PC-3 (cell line): Measurements from ENCODE around the gene ECE1. TPM values are rescaled to one million over a fixed set of nuclear protein-coding genes. Genes with fewer than 3 reads are reported as not detected.
"Not testable (repeated sequence)": the region's sequence is repeated elsewhere in the genome, so short reads cannot be mapped to it uniquely, and the experiment has no call there.

Experiments used
- ATAC-seq: fragments of 200-7000 bp; cut with Tn5 transposase; 2 replicates; pipeline ENCODE4 v1.9.1; 2020; ENCODE audit warnings: mild to moderate bottlenecking, moderate library complexity
- BruUV-seq: library from RNA; stranded (reverse); fragments of 400-500 nt; replicated peaks from 2 replicates; lab custom pipeline; 2021; lab: Mats Ljungman, UMichigan
- CTCF ChIA-PET: fragments of 300-600 bp; sonication (Branson Sonifier 250); formaldehyde crosslinking; loops from one replicate; lab custom pipeline; 2022; ENCODE audit warnings: antibody characterized with exemption; lab: Charles Lee
- POLR2A ChIA-PET: fragments of 300-600 bp; sonication (Branson Sonifier 250); formaldehyde crosslinking; loops from one replicate; lab custom pipeline; 2022; ENCODE audit warnings: antibody characterized with exemption; ENCODE audit not compliant: unreplicated experiment; lab: Charles Lee
- DNase-seq: peaks from one replicate; pipeline ENCODE4 v3.0.0-alpha.2; 2015
- H2AFZ ChIP-seq: fragments of 300-600 bp; sonication (generic); 2 replicates; pipeline ENCODE4 v1.6.0; 2016; ENCODE audit warnings: antibody characterized with exemption, low read length
- H3F3A ChIP-seq: fragments of 300-600 bp; sonication (generic); one replicate; pipeline ENCODE4 v1.6.0; 2017; ENCODE audit warnings: antibody characterized with exemption, low read length, control low read depth, mild to moderate bottlenecking; ENCODE audit not compliant: unreplicated experiment
- H3K27ac ChIP-seq: fragments of 300-600 bp; sonication (generic); 2 replicates; pipeline ENCODE4 v1.5.1; 2016; ENCODE audit warnings: mild to moderate bottlenecking, low read length
- H3K27me3 ChIP-seq: fragments of 300-600 bp; sonication (generic); 2 replicates; pipeline ENCODE4 v1.6.1; 2016; ENCODE audit warnings: low read length, mixed read lengths
- H3K36me3 ChIP-seq: fragments of 300-600 bp; sonication (generic); 2 replicates; pipeline ENCODE4 v1.6.1; 2016; ENCODE audit warnings: low read depth, mixed run types, low read length, mixed read lengths
- H3K4me1 ChIP-seq: fragments of 300-600 bp; sonication (generic); 2 replicates; pipeline ENCODE4 v1.5.1; 2016; ENCODE audit warnings: low read length; ENCODE audit not compliant: insufficient read depth
- H3K4me2 ChIP-seq: fragments of 300-600 bp; sonication (generic); 2 replicates; pipeline ENCODE4 v1.6.0; 2016; ENCODE audit warnings: low read length
- H3K4me3 ChIP-seq: fragments of 300-600 bp; sonication (generic); 2 replicates; pipeline ENCODE4 v1.5.1; 2016; ENCODE audit warnings: mild to moderate bottlenecking, low read length, mixed read lengths
- H3K79me2 ChIP-seq: fragments of 300-600 bp; sonication (generic); 2 replicates; pipeline ENCODE4 v1.6.1; 2017; ENCODE audit warnings: low read length, mixed read lengths
- H3K9ac ChIP-seq: fragments of 300-600 bp; sonication (generic); 2 replicates; pipeline ENCODE4 v1.6.0; 2016; ENCODE audit warnings: mild to moderate bottlenecking, low read length
- H3K9me2 ChIP-seq: fragments of 300-600 bp; sonication (generic); replicated peaks from 2 replicates; pipeline ENCODE4 v1.6.1; 2016; ENCODE audit warnings: mixed run types, low read length, mixed read lengths
- H3K9me3 ChIP-seq: fragments of 300-600 bp; sonication (generic); 2 replicates; pipeline ENCODE4 v1.6.1; 2016; ENCODE audit warnings: low read length, mixed read lengths
- H4K20me1 ChIP-seq: fragments of 300-600 bp; sonication (generic); 2 replicates; pipeline ENCODE4 v1.6.1; 2016; ENCODE audit warnings: low read length, mixed read lengths
- CTCF ChIP-seq: fragments of 300-600 bp; sonication (generic); conservative IDR thresholded peaks from 2 replicates; pipeline ENCODE4 v1.5.1; 2017; ENCODE audit warnings: antibody characterized with exemption, low read depth, mild to moderate bottlenecking, low read length
- EZH2 ChIP-seq: fragments of 300-600 bp; sonication (generic); IDR thresholded peaks from one replicate; pipeline ENCODE4 v1.6.1; 2017; ENCODE audit warnings: antibody characterized with exemption, mild to moderate bottlenecking, low read length; ENCODE audit not compliant: unreplicated experiment
- EZH2phosphoT487 ChIP-seq: fragments of 300-600 bp; sonication (generic); IDR thresholded peaks from 2 replicates; pipeline ENCODE4 v1.6.1; 2018; ENCODE audit warnings: mild to moderate bottlenecking, antibody characterized with exemption, low read length, borderline replicate concordance
- intact Hi-C: fragments of 100-400 bp; cut with micrococcal nuclease; formaldehyde crosslinking; loops from 2 replicates; pipeline ENCODE4 v1.9.0; 2023
- total RNA-seq: library from RNA; depleted of rRNA; stranded (reverse); fragments of >200 nt; gene quantifications from 2 replicates; pipeline ENCODE4 v1.2.3, GENCODE V29; 2014

The ECE1 gene
- total RNA-seq, 1 experiment from 2014 or later = 86.8 TPM

- no peak for TF ChIP-seq EZH2
- no peak for TF ChIP-seq CTCF
- no peak for TF ChIP-seq EZH2phosphoT487
- BruUV-seq = no TSS peak
- no peaks in the 10 kb centered on the region for H3F3A ChIP-seq
- no peaks in the 10 kb centered on the region for H3K79me2 ChIP-seq
- no peak overlapping the region for H3K27ac ChIP-seq
- no peak overlapping the region for H2AFZ ChIP-seq
- intact Hi-C loops = no loop called here
- H3K9me2 ChIP-seq = no peaks in the 10 kb centered on the region
- no peaks in the 10 kb centered on the region for H3K36me3 ChIP-seq
- no peak overlapping the region for H3K9ac ChIP-seq
- no peak overlapping the region for H3K4me3 ChIP-seq
- ChIA-PET POLR2A (interaction anchor here (0.6 kb wide), 1 partner anchor 120 kb away, joined by 13 read pairs; no protein-coding TSS in a partner anchor), CTCF (interaction anchor here (0.6 kb wide), 2 partner anchors 20 to 26 kb away, joined by 3 to 15 read pairs; no protein-coding TSS in a partner anchor)
- H4K20me1 ChIP-seq = no peaks in the 10 kb centered on the region
- no peaks in the 10 kb centered on the region for H3K4me1 ChIP-seq
- no peak overlapping the region for H3K4me2 ChIP-seq
- no peaks in the 10 kb centered on the region for H3K9me3 ChIP-seq
- peak; percentile 36 for DNase-seq
- no peaks in the 10 kb centered on the region for H3K27me3 ChIP-seq
- no peak for ATAC-seq
Measured at GRCh38 chr1:21205416-21205815, 84.8 kb downstream of the ECE1 start.

- no peak for ATAC-seq
- no TSS peak for BruUV-seq
Measured at GRCh38 chr1:21201650-21202049, 88.6 kb downstream of the ECE1 start.

GRCh38 chr1:21201238-21201637, 89.0 kb downstream of the ECE1 start:
- H3K9me2 ChIP-seq, BruUV-seq, H3K79me2 ChIP-seq, H3K27me3 ChIP-seq, H3K4me2 ChIP-seq, H3K27ac ChIP-seq, H3K4me1 ChIP-seq, H3K9me3 ChIP-seq, intact Hi-C loops, POLR2A ChIA-PET, H4K20me1 ChIP-seq, CTCF ChIA-PET, H3K4me3 ChIP-seq, H2AFZ ChIP-seq, H3F3A ChIP-seq, H3K9ac ChIP-seq, H3K36me3 ChIP-seq: not testable (repeated sequence)
- DNase-seq (peak; percentile 43), ATAC-seq (peak; percentile 13; the same call in 1 of the 2 replicates)

More at GRCh38 chr1:21201650-21202049, 88.6 kb downstream of the ECE1 start:
- Histone ChIP-seq H3F3A (no peaks in the 10 kb centered on the region), H3K4me2 (no peak overlapping the region), H3K27ac (no peak overlapping the region), H3K4me1 (no peaks in the 10 kb centered on the region), H2AFZ (no peak overlapping the region), H3K9ac (no peak overlapping the region), H3K36me3 (no peaks in the 10 kb centered on the region), H3K4me3 (no peak overlapping the region), H3K79me2 (no peaks in the 10 kb centered on the region), H4K20me1 (no peaks in the 10 kb centered on the region), H3K9me3 (no peaks in the 10 kb centered on the region), H3K27me3 (no peaks in the 10 kb centered on the region), H3K9me2 (no peaks in the 10 kb centered on the region)
- ChIA-PET POLR2A (no interaction called here), CTCF (no interaction called here)
- no peak for DNase-seq
- intact Hi-C loops = no loop called here
- TF ChIP-seq EZH2 (no peak), EZH2phosphoT487 (no peak), CTCF (no peak)
